Transverse colon (tissue), 4 donors: ENCODE data around the gene STK17A. TPM values are rescaled to one million over a fixed set of nuclear protein-coding genes. Genes with fewer than 3 reads are reported as not detected.

Experiments
- DNase-seq: peaks from one replicate; pipeline ENCODE4 v3.0.0-alpha.2; 2019
- H3K27ac ChIP-seq, 4 donors: fragments of 200-600 bp; sonication (generic); 2 replicates each; pipeline ENCODE4 v1.5.1; 2016 to 2018; ENCODE audit warnings: inconsistent platforms in 4 of 4
- H3K27me3 ChIP-seq: fragments of 200-600 bp; sonication (generic); 2 replicates; pipeline ENCODE4 v1.5.1; 2017; ENCODE audit warnings: inconsistent platforms
- H3K36me3 ChIP-seq, 4 donors: fragments of 200-600 bp; sonication (generic); 2 replicates each; pipeline ENCODE4 v1.5.1; 2017 to 2019; ENCODE audit warnings: inconsistent platforms in 4 of 4
- H3K4me1 ChIP-seq, 4 donors: fragments of 200-600 bp; sonication (generic); 2 replicates each; pipeline ENCODE4 v1.5.1; 2017 to 2020; ENCODE audit warnings: inconsistent platforms in 4 of 4
- H3K4me3 ChIP-seq, 4 donors: fragments of 200-600 bp; sonication (generic); 1 replicate in 1 of 4; 2 replicates in 3 of 4; pipeline versions ENCODE4 v1.5.1 to v1.6.1; 2017 to 2019; ENCODE audit warnings: inconsistent platforms in 4 of 4
- H3K9me3 ChIP-seq, 2 donors: fragments of 200-600 bp; sonication (generic); 2 replicates each; pipeline ENCODE4 v1.5.1; 2017 to 2019; ENCODE audit warnings: inconsistent platforms in 2 of 2
- EP300 ChIP-seq: sonication (generic); formaldehyde crosslinking; IDR thresholded peaks from one replicate; pipeline ENCODE4 v1.6.1; 2017; ENCODE audit warnings: antibody characterized with exemption, low read depth
- POLR2A ChIP-seq: fragments of 450-650 bp; IDR thresholded peaks from one replicate; pipeline ENCODE4 v1.6.1; 2016; ENCODE audit warnings: antibody characterized with exemption, mild to moderate bottlenecking, moderate library complexity
- POLR2AphosphoS5 ChIP-seq, 3 donors: sonication (generic); formaldehyde crosslinking; IDR thresholded peaks; one replicate each; pipeline ENCODE4 v1.6.1; 2016; ENCODE audit warnings: antibody characterized with exemption in 3 of 3
- WGBS, 2 donors: methylation state at CpG; one replicate each; pipeline ENCODE4 v1.1.5; 2018; ENCODE audit warnings: low coverage in 1 of 2; 5-methylcytosine and 5-hydroxymethylcytosine counted together
- in situ Hi-C, 4 donors: fragments of 200-750 bp; cut with MboI; loops; one replicate each; pipeline versions ENCODE4 v1.15.0 to v1.15.1; 2017; ENCODE audit warnings: low sequenced_read_pairs in 3 of 4, low pct_ligation_motif_present in 1 of 4, low pct_unique_long_range_greater_than_20kb in 1 of 4
- intact Hi-C: fragments of 100-400 bp; cut with DNase I; formaldehyde crosslinking; loops from one replicate; pipeline ENCODE4 v1.15.1; 2023; ENCODE audit warnings: low total_unique reads
- total RNA-seq, 4 donors: library from RNA; depleted of rRNA; stranded (reverse); fragments of >200 nt; gene quantifications; one replicate each; pipeline ENCODE4 v1.1.0, GENCODE V29; 2016
- TF ChIP-seq, protein P1 (sequence below), 5 experiments: fragments of 200-600 bp in 3 of 5; fragments of 450-650 bp in 2 of 5; sonication (generic) in 3 of 5; IDR thresholded peaks; 1 replicate in 2 of 5; 2 replicates in 3 of 5; pipeline ENCODE4 v1.5.1; 2016 to 2017; ENCODE audit warnings: antibody characterized with exemption in 5 of 5, inconsistent platforms in 3 of 5, mild to moderate bottlenecking in 2 of 5, moderate library complexity in 1 of 5

STK17A gene
- total RNA-seq, 4 donors from 2014 or later: 6.0 to 35.7 (median 26.4) TPM

DNA sequence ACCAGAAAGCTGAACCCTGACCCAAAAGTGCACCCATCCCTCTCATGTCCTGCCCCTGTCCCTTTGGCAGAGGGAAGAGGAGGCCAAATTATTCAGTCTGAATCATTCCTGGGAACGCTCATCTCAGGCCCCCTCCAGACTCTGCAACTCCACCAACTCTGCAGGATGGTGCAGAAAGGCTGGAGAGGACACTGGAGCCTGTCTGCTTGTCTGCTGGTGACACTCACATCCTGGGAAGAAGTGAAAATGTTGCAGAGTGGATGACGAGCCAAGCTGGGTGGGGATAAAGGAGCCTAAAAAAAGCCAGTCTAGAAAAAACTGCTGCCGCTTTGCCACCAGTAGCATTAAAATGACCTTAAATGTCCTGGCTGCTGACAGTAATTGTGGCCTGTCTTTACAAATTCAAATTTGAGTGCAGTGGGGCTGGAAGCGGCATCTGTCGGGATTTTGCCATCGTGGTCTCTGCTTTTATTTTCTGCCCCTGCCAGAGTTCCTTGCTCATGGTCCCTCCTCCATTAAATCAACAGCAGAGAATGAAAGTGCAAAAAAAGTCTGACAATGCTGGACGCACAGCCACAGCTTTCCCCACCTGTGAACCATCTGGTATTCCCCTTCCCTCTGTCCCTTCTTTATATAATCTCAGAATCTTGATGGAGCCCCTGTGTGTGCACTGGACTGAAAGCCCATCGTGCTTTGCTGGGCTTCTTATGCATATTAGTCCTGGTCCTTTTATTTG, 63.9 kb downstream of the STK17A start:
- no peaks in the 10 kb centered on the region for H3K27me3 ChIP-seq

DNA sequence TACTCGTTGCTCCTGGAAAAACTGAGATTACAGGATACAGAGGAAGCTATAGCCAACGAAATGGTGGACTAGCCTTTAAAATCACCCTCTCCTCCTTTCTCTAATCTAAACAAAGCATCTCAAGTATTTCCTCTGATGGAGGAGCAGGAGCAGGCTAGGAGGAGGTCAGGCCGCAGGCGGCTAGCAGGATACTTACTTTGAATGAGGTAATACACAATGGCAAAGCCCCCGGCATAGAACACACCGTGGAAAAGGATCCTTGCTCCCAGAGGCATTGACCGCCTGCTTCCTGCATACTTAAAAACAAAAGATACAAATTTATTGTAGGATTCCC, 64.4 kb downstream of the STK17A start:
- Histone ChIP-seq H3K9me3 (no peaks in the 10 kb centered on the region), H3K27ac (peak overlapping the region; percentile 85 to 93 (median 90)), H3K4me1 (peaks cover 28 to 64% (median 43%) of the 10 kb centered on the region in 4 donors), H3K36me3 (no peaks in the 10 kb centered on the region), H3K4me3 (no peak overlapping the region), H3K27me3 (no peaks in the 10 kb centered on the region)
- no peak for DNase-seq
- WGBS, 2 donors: 50 to 60% methylated on average over 7 of the region's 7 CpGs
- TF ChIP-seq POLR2AphosphoS5 (IDR thresholded peaks at IDR 0.05): no peak
- TF ChIP-seq, protein P1, sequence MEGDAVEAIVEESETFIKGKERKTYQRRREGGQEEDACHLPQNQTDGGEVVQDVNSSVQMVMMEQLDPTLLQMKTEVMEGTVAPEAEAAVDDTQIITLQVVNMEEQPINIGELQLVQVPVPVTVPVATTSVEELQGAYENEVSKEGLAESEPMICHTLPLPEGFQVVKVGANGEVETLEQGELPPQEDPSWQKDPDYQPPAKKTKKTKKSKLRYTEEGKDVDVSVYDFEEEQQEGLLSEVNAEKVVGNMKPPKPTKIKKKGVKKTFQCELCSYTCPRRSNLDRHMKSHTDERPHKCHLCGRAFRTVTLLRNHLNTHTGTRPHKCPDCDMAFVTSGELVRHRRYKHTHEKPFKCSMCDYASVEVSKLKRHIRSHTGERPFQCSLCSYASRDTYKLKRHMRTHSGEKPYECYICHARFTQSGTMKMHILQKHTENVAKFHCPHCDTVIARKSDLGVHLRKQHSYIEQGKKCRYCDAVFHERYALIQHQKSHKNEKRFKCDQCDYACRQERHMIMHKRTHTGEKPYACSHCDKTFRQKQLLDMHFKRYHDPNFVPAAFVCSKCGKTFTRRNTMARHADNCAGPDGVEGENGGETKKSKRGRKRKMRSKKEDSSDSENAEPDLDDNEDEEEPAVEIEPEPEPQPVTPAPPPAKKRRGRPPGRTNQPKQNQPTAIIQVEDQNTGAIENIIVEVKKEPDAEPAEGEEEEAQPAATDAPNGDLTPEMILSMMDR (IDR thresholded peaks at IDR 0.05): no peak
- no peak for TF ChIP-seq POLR2A
- TF ChIP-seq EP300: no peak
- in situ Hi-C loops (no loop called here), intact Hi-C loops (no loop called here)

More for the DNA sequence above, 63.9 kb downstream of the STK17A start:
- WGBS, 2 donors: 60% methylated on average over 3 to 8 of the region's 8 CpGs
- no peak for DNase-seq
- TF ChIP-seq, protein P1 (IDR thresholded peaks at IDR 0.05): no peak
- Histone ChIP-seq H3K36me3 (no peaks in the 10 kb centered on the region), H3K4me3 (no peak overlapping the region), H3K9me3 (no peaks in the 10 kb centered on the region), H3K4me1 (peaks cover 28 to 61% (median 41%) of the 10 kb centered on the region in 4 donors), H3K27ac (peak overlapping the region; percentile 85 to 93 (median 90))
- intact Hi-C loops: no loop called here
- in situ Hi-C loops: no loop called here

DNA sequence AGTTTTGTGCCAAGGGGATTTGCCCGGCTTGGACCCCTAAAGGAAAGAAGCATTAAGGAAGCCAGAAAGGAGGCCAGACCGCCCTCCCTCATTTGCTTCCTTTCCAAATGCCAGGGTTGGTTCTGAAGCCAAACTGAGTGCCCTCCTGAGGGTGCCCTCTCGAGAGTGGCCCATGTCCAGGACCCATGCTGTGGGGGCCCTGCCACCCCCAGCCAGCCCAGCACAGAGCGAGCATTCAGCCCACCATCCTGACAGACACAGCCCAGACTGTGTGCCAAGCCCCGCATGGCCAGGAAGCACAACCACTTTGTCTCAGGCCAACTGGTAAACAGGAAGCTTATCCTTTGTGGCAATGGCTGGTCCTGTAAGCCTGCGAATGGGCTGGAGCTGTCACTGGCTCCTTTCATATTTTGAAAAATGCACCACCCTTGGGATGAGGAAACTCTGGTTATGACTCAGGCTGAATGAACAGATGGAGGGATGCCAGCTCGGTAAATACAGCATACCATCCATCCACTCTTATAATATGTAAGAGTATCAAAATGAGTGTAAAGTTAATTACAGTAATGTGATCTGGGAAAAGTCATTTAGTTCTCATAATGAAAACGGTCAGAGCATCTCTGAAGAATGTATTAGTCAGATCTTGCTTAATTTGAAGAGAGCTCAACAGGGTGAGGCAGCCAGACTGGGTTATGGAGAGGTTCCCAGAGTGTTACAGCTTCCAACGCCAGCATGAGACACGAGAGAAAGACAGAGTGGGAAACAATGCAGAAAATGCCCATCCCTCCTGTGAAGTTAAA, 65.0 kb downstream of the STK17A start:
- intact Hi-C loops: no loop called here
- H3K36me3 ChIP-seq: no peaks in the 10 kb centered on the region
- peak; percentile 59 for DNase-seq
- H3K9me3 ChIP-seq: no peaks in the 10 kb centered on the region
- no peaks in the 10 kb centered on the region for H3K27me3 ChIP-seq
- H3K4me1 ChIP-seq: peaks cover 28 to 64% (median 43%) of the 10 kb centered on the region in 4 donors
- in situ Hi-C loops: no loop called here
- peak overlapping the region; percentile 85 to 93 (median 90) for H3K27ac ChIP-seq
- peak; percentile 45 to 59 (median 56) for TF ChIP-seq POLR2AphosphoS5 (IDR thresholded peaks at IDR 0.05)
- TF ChIP-seq POLR2A: no peak
- 8 to 28% methylated on average over 4 to 10 of the region's 10 CpGs for WGBS, 2 donors
- H3K4me3 ChIP-seq: peak overlapping the region in 1 of 4 donors; percentile 1

DNA sequence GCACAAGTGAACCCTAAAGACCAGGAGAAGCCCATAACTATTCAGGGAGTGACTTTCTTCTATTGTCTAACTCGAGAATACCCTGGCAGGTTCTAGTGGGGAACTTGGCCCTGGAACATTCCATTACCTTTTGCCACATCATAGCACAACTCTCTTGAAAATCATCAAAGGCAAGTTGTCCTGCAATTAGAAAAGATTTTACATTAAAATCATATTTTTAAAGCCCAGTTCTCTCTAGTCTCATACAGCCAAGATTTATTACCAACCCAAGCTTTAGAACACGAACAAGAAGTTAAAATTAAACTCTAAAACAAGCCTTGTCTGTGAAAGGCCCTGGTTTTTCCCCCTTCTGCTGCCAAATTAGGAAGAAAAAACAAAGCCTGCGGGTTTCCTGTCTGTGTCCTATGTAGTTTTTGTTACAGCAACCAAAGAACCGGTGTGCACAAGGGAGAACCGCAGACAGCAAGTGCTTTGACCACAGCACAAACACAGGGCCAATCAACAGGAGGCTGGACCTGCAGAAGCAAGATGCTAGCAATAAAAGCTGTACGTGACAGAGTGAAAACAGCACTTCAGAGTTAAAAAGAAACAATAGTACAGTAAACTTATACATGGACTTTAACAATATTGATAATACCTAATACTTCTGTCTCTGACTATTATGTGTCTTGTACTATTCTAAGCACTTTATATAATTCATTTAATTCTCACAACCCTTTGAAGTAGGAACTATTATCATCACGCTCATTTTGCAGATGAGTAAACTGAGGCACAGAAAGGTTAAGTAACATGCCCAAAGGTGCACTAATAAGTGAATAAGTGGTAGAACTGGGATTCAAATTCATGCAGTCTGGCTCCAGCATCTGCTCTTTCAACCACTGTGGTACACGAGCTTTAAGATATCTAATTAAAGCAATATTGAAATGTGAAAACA, 65.8 kb downstream of the STK17A start:
- peak overlapping the region; percentile 85 to 93 (median 90) for H3K27ac ChIP-seq
- intact Hi-C loops: no loop called here
- peak overlapping the region in 1 of 4 donors; percentile 1 for H3K4me3 ChIP-seq
- H3K36me3 ChIP-seq: no peaks in the 10 kb centered on the region
- 33 to 40% methylated on average over 5 to 8 of the region's 8 CpGs for WGBS, 2 donors
- TF ChIP-seq POLR2AphosphoS5 (IDR thresholded peaks at IDR 0.05) (peak in 1 of 3 donors; percentile 24), EP300 (no peak)
- peaks cover 31 to 69% (median 44%) of the 10 kb centered on the region in 4 donors for H3K4me1 ChIP-seq
- no peaks in the 10 kb centered on the region for H3K27me3 ChIP-seq
- in situ Hi-C loops: no loop called here
- no peaks in the 10 kb centered on the region for H3K9me3 ChIP-seq
- DNase-seq: peak; percentile 68
